Measurements from ENCODE around the gene NFATC2. TPM values are rescaled to one million over a fixed set of nuclear protein-coding genes. Genes with fewer than 3 reads are reported as not detected.

Gene NFATC2
- total RNA-seq, 2 experiments from 2014 or later, result 32.5 to 33.2 TPM

- H3K4me3 Mint-ChIP-seq, result peak overlapping the region; percentile 43
- H3K27ac ChIP-seq (ENCODE audit: low read depth in 1 of 2, low read length in 2 of 2), result no peak overlapping the region
- H3K4me1 Mint-ChIP-seq (ENCODE audit: low read depth), result peaks cover 96% of the 10 kb centered on the region
- H3K9me3 Mint-ChIP-seq, result no peaks in the 10 kb centered on the region
- TF ChIP-seq, protein P1, sequence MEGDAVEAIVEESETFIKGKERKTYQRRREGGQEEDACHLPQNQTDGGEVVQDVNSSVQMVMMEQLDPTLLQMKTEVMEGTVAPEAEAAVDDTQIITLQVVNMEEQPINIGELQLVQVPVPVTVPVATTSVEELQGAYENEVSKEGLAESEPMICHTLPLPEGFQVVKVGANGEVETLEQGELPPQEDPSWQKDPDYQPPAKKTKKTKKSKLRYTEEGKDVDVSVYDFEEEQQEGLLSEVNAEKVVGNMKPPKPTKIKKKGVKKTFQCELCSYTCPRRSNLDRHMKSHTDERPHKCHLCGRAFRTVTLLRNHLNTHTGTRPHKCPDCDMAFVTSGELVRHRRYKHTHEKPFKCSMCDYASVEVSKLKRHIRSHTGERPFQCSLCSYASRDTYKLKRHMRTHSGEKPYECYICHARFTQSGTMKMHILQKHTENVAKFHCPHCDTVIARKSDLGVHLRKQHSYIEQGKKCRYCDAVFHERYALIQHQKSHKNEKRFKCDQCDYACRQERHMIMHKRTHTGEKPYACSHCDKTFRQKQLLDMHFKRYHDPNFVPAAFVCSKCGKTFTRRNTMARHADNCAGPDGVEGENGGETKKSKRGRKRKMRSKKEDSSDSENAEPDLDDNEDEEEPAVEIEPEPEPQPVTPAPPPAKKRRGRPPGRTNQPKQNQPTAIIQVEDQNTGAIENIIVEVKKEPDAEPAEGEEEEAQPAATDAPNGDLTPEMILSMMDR (IDR thresholded peaks at IDR 0.05), result no peak
- peak overlapping the region; percentile 93 for H3K27ac Mint-ChIP-seq
- ATAC-seq (ENCODE audit: poor library complexity) (no peak), DNase-seq (no peak)
- peaks cover 52% of the 10 kb centered on the region for H3K36me3 Mint-ChIP-seq (ENCODE audit: low read depth)
- intact Hi-C loops (cut with DNase I, micrococcal nuclease), result no loop called here
- CTCF ChIA-PET, result no interaction called here
- POLR2A ChIA-PET, result interaction anchor here (1.1 kb wide), 1 partner anchor 131 kb away, joined by 3 read pairs; no protein-coding TSS in a partner anchor
- no peaks in the 10 kb centered on the region for H3K27me3 Mint-ChIP-seq
- no peak overlapping the region for H3K4me3 ChIP-seq (ENCODE audit: low read length)
- peaks cover 30% of the 10 kb centered on the region for H3K36me3 ChIP-seq (ENCODE audit: insufficient read depth, low read length)
- H3K9me3 ChIP-seq (ENCODE audit: control insufficient read depth in 1 of 2, insufficient read depth in 1 of 2, low read length in 2 of 2), result no peaks in the 10 kb centered on the region
- peaks cover 92% of the 10 kb centered on the region for H3K4me1 ChIP-seq (ENCODE audit: insufficient read depth, low read length)
- no peaks in the 10 kb centered on the region for H3K27me3 ChIP-seq (ENCODE audit: control insufficient read depth in 1 of 2, insufficient read depth in 2 of 2, low read length in 2 of 2)
These were observed 6.8 kb downstream of the NFATC2 start for GRCh38 chr20:51535674-51536073.

GRCh38 chr20:51535075-51535386, 7.5 kb downstream of the NFATC2 start:
- Mint-ChIP-seq H3K27ac (peak overlapping the region; percentile 93), H3K4me3 (peak overlapping the region; percentile 43), H3K36me3 (ENCODE audit: low read depth) (peaks cover 49% of the 10 kb centered on the region), H3K9me3 (no peaks in the 10 kb centered on the region), H3K4me1 (ENCODE audit: low read depth) (peaks cover 98% of the 10 kb centered on the region), H3K27me3 (no peaks in the 10 kb centered on the region)
- CTCF ChIA-PET, result no interaction called here
- no peaks in the 10 kb centered on the region for H3K9me3 ChIP-seq (ENCODE audit: control insufficient read depth in 1 of 2, insufficient read depth in 1 of 2, low read length in 2 of 2)
- H3K36me3 ChIP-seq (ENCODE audit: insufficient read depth, low read length), result peaks cover 30% of the 10 kb centered on the region
- no peak for ATAC-seq (ENCODE audit: poor library complexity)
- POLR2A ChIA-PET, result interaction anchor here (1.1 to 1.7 kb wide), 2 partner anchors 8 to 131 kb away, joined by 3 to 4 read pairs; partner anchors contain the start of gene NFATC2
- DNase-seq, result no peak
- TF ChIP-seq, protein P1 (IDR thresholded peaks at IDR 0.05), result no peak
- intact Hi-C loops (cut with DNase I, micrococcal nuclease), result no loop called here
- H3K4me1 ChIP-seq (ENCODE audit: insufficient read depth, low read length), result peaks cover 94% of the 10 kb centered on the region
- H3K27me3 ChIP-seq (ENCODE audit: control insufficient read depth in 1 of 2, insufficient read depth in 2 of 2, low read length in 2 of 2), result no peaks in the 10 kb centered on the region
- peak overlapping the region in 1 of 2 donors; percentile 18 for H3K27ac ChIP-seq (ENCODE audit: low read depth in 1 of 2, low read length in 2 of 2)
- H3K4me3 ChIP-seq (ENCODE audit: low read length), result no peak overlapping the region

- no peak for DNase-seq
- Mint-ChIP-seq H3K27ac (peak overlapping the region; percentile 93), H3K4me1 (ENCODE audit: low read depth) (peaks cover 99% of the 10 kb centered on the region), H3K9me3 (no peaks in the 10 kb centered on the region), H3K4me3 (peak overlapping the region; percentile 18), H3K27me3 (no peaks in the 10 kb centered on the region), H3K36me3 (ENCODE audit: low read depth) (peaks cover 37% of the 10 kb centered on the region)
- ChIA-PET CTCF (interaction anchor here (1.5 to 3.4 kb wide), 2 partner anchors 8 to 61 kb away, joined by 3 to 15 read pairs; partner anchors contain the start of gene NFATC2), POLR2A (interaction anchor here (1.5 to 1.7 kb wide), 3 partner anchors 9 to 38 kb away, joined by 3 to 5 read pairs (median 4); partner anchors contain the start of gene NFATC2)
- no peak for ATAC-seq (ENCODE audit: poor library complexity)
- H3K4me1 ChIP-seq (ENCODE audit: insufficient read depth, low read length), result peaks cover 94% of the 10 kb centered on the region
- intact Hi-C loops (cut with DNase I, micrococcal nuclease), result no loop called here
- H3K9me3 ChIP-seq (ENCODE audit: control insufficient read depth in 1 of 2, insufficient read depth in 1 of 2, low read length in 2 of 2), result no peaks in the 10 kb centered on the region
- H3K27ac ChIP-seq (ENCODE audit: low read depth in 1 of 2, low read length in 2 of 2), result peak overlapping the region in 1 of 2 donors; percentile 72
- H3K27me3 ChIP-seq (ENCODE audit: control insufficient read depth in 1 of 2, insufficient read depth in 2 of 2, low read length in 2 of 2), result no peaks in the 10 kb centered on the region
- TF ChIP-seq, protein P1 (IDR thresholded peaks at IDR 0.05), result no peak
- no peak overlapping the region for H3K4me3 ChIP-seq (ENCODE audit: low read length)
- H3K36me3 ChIP-seq (ENCODE audit: insufficient read depth, low read length), result peaks cover 20% of the 10 kb centered on the region
These were observed 9.0 kb downstream of the NFATC2 start for GRCh38 chr20:51533291-51534172.
